ENCODE results near the gene TEX48.

DNA sequence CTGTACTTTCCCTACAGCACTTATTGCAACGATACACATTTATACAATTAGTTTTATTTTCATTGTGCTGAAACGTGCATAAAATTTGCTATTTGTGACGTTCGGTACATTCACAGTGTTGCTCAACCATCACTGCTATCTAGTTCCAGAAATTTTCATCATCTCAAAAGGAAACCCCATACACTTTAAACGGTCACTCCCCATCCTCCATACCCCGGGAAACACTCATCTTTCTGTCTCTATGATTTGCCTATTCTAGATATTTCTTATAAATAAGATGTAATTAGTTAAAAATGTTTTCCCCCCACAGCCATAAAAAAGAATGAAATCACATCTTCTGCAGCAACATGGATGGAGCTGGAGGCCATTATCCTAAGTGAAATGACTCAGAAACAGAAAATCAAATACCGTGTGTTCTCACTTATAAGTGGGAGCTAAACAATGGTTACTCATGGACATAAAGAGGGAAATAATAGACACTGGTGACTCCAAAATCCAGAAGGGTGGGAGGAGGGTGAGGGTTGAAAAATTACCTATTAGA is 40.2 kb upstream of the TEX48 start:
- TF ChIP-seq EZH2 (IDR thresholded peaks at IDR 0.05; ENCODE audit: low read length, unreplicated experiment) (no peak), EZH2phosphoT487 (IDR thresholded peaks at IDR 0.05; ENCODE audit: borderline replicate concordance, low read length) (no peak)
- TF ChIP-seq, protein P1, sequence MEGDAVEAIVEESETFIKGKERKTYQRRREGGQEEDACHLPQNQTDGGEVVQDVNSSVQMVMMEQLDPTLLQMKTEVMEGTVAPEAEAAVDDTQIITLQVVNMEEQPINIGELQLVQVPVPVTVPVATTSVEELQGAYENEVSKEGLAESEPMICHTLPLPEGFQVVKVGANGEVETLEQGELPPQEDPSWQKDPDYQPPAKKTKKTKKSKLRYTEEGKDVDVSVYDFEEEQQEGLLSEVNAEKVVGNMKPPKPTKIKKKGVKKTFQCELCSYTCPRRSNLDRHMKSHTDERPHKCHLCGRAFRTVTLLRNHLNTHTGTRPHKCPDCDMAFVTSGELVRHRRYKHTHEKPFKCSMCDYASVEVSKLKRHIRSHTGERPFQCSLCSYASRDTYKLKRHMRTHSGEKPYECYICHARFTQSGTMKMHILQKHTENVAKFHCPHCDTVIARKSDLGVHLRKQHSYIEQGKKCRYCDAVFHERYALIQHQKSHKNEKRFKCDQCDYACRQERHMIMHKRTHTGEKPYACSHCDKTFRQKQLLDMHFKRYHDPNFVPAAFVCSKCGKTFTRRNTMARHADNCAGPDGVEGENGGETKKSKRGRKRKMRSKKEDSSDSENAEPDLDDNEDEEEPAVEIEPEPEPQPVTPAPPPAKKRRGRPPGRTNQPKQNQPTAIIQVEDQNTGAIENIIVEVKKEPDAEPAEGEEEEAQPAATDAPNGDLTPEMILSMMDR (conservative IDR thresholded peaks at IDR 0.05; ENCODE audit: low read depth, low read length), result no peak

Measured in PC-3 (cell line).